Measurements from ENCODE around the gene CD82.

CD82 gene

GRCh38 chr11:44565211-44565952 lies at the start of gene CD82:
TSS of gene CD82 (plus strand) at chr11:44565663. CDS start at chr11:44594663, 29,000 bp downstream.
- DNase-seq (ENCODE audit: low read depth in 3 of 3), result peak; percentile 98 to 99 (median 99)

DNA sequence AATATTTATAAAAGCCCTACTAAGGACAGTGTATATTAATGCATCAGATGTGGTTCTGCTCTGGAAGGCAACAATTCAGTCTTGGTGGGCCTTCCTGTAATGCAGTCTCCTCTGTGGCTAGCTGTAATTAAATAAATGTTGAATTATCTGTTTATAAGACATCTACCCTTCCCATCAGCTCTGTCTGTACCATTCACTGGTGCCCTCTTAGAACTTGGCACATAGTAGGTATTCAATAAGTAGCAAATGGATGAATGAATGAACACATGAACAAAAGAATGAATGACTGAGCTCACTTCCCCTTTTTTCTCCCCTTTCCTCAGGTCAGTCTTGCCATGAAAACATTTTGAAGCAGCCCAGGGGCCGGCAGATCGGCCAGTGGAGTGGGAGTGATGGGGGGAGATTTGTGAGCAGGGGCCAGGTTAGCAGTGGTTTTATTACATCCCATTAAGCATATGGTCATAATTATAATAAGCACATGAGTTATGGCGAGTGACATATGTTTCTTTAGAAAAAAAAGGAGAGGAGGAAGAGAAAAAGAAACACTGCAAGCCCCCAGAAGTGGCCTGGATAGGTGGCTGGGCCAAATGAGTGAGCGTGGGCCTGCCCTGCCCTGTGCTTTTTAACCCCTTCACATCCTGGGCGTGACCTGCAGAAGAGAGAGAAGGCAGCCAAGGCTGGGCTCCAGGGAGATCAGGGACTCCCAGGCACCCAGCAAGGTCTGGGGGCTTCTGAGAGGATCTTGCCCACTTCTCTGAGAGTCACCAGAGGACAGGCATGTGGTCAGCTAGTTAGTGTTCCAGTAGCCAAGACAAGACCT lies 48.6 kb upstream of the CD82 start:
- DNase-seq (ENCODE audit: low read depth in 3 of 3), result no peak

DNA sequence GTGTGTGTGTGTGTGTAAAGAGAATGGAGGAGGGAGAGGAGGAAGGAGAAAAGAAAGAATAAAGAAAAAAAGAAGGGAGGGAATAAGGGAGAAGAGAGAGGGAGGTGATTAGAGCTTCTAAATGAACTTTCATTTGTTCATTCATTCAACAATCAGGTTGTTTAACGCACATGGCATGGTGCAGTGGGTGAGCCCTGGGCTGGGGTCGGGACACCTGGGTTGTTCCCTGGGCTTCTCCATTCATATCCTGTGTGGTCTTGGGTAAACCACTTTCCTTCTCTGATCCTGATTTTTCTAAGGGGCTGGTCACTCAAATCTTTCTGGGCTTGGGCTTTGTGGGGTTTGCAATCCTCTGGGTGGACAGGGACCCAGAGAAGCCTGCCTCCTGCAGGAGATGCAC lies 47.9 kb upstream of the CD82 start:
- DNase-seq (ENCODE audit: low read depth in 3 of 3), result no peak

GRCh38 chr11:44518968-44519550 lies 46.4 kb upstream of the CD82 start:
- DNase-seq (ENCODE audit: low read depth in 3 of 3), result no peak

DNA sequence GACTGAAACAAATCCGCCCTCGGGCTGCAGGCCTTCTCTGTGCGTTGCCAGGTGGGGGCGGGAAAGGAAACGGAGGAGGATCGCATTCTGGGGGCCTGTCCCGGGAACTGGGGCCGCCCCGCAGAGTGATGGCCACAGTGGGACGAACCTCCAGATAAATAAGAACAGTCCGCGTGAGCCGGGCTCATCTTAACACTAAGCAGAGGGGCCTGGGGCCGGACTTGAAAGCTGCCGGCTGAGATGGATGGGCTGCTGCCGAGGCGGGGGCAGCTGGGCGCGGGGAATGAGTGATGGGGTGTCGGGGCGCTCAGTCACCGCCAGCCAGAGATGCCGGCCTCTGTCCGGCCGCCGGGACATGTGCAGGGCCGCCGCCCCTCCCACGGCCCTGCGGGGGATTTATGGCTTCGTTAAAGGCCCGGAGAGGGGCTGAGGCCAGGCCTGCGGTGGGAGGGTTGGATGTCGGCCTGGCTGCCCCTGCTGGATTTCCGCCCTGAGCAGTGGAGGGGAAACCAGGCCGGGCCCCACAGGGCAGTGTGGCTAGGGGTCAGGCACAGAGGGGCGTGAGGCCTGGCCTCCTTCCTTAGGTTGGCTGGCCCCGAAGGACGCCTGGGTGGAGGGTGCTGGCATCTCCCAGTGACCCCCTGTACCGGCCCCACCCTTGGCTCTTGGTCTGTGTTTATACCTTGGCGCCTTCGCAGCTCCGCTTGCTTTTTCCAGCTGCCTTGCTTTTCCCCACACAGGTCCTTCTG lies 45.3 kb upstream of the CD82 start:
- no peak for DNase-seq (ENCODE audit: low read depth in 3 of 3)

GRCh38 chr11:44521148-44521547 lies 44.3 kb upstream of the CD82 start:
- no peak for DNase-seq (ENCODE audit: low read depth in 3 of 3)

GRCh38 chr11:44522294-44522693 lies 43.2 kb upstream of the CD82 start:
- DNase-seq (ENCODE audit: low read depth in 3 of 3), result no peak

DNA sequence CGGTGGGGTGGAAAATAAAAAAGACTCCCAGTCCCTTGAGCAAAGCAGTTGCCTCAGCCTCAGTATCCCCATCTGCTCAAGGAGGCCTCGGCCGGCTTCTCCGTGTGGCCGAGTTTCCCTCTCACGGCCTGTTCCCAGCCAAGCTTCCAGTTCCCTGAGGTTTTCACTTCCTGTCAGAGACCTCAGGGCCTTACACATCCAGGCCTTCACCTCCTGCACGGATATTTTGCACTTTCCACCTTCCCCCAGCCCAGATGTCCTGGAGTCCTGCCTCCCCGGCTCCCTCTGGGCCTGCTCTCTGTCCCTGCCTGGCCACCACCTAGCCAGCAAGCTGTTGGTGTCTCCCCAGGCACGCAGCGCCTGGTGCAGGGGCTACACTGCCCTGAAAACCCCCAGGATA lies 41.1 kb upstream of the CD82 start:
- no peak for DNase-seq (ENCODE audit: low read depth in 3 of 3)

GRCh38 chr11:44524751-44525201 lies 40.7 kb upstream of the CD82 start:
- DNase-seq (ENCODE audit: low read depth in 3 of 3), result no peak

GRCh38 chr11:44525473-44526252 lies 39.8 kb upstream of the CD82 start:
- no peak for DNase-seq (ENCODE audit: low read depth in 3 of 3)

DNA sequence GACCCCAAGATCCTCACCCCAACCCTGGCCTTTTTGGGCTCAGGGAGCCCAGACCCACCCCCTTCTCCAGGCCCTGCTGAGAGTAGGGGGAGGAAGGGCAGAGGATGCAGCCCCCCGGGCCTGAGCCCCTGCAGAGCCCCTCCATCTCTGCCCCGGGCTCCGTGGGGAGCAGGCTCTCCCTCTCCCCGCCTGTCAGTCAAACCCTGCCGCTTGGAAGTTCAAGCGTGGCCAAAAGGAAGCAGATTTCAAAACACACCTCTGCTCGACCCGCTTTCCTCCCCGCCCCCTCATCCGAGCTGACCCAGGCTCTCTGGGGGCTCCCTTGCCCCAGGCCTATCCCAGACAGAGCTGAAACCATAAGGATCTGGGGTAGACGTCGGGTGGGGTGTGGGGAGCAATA lies 39.0 kb upstream of the CD82 start:
- no peak for DNase-seq (ENCODE audit: low read depth in 3 of 3)

GRCh38 chr11:44527476-44527875 lies 38.0 kb upstream of the CD82 start:
- no peak for DNase-seq (ENCODE audit: low read depth in 3 of 3)

DNA sequence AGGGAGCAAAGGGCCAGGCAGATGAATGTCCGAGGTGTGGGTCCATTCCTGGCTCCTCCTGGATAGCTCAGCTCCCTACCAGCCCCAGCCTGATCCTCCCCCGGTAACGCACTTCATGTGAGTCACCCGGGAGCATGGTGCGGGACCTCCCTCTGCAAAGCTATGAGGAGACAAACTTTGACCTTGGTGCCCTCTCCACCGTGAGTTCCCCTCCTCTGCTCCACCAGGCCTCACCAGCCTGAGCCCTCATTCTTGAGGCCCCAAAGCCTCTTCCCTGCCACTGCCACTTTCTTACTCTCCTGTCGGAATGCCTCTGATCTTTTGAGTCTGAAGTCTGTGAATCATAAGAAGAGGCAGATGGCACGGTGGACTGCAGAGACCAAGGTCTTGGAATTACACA lies 37.4 kb upstream of the CD82 start:
- DNase-seq (ENCODE audit: low read depth in 3 of 3), result no peak

- no peak for DNase-seq (ENCODE audit: low read depth in 3 of 3)
These were observed 36.9 kb upstream of the CD82 start for GRCh38 chr11:44528581-44528980.

DNA sequence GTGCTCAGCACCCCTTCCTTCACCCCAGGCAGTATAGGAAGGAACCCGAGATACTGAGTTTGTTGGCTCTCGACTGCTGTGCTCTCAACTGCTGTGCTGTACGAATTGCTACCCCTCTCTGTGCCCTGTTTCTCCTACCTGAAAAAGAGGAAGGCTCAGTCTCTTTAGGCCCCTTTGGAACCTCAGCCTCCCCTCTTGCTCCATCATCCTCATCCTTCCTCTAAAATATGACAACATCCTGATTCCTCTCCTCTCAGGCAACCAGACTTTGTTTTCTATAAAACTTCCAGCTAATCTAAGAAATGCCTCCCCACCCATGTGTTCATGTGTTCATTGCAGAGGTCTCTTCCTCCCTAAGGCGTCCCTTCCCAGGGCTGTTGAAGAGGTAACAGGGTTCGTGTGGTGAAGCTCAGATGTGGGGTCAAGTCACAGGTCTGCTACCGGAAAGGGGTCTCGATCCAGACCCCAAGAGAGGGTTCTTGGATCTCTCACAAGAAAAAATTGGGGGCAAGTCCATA lies 35.5 kb upstream of the CD82 start:
- DNase-seq (ENCODE audit: low read depth in 3 of 3), result no peak

- DNase-seq (ENCODE audit: low read depth in 3 of 3), result peak in 1 of 3 donors; percentile 15
These were observed 34.9 kb upstream of the CD82 start for GRCh38 chr11:44530413-44531115.

DNA sequence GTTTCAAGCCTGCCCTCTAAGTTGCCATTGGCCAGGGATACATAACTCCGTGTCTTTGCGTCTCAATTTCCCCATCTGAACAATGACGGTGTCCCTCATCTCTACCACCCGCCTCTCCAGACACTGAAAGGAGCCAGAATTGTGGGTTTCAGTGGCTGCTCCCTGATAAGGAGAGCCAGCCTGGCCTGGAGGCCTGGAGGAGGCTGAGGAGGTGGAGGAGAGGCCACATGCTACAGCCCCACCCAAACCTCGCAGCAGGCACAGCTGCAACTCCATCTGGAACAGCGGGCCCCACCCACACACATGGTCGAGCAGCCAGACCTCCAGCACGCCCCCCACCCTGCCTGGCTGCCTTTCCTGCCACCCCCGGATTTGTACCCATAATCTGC lies 34.4 kb upstream of the CD82 start:
- no peak for DNase-seq (ENCODE audit: low read depth in 3 of 3)

DNA sequence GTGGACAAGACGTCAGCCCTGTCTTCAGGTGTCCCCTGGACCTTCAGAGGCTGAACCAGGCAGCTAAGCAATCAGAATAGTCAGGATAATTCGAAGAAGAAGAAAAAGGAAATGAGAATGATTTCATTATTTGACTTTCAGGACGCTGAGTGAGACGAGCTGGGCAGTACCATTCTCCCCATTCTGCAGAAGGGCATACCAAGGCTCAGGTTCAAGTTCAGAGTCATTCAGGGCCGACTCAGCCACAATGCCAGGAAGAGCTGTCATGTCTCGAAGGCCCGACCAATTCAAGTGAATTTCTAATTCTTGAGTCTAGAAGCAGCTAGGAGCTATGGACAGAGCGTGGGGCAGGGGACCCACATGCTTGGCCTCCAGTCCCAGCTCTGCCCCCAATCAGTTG lies 33.8 kb upstream of the CD82 start:
- DNase-seq (ENCODE audit: low read depth in 3 of 3), result no peak

DNA sequence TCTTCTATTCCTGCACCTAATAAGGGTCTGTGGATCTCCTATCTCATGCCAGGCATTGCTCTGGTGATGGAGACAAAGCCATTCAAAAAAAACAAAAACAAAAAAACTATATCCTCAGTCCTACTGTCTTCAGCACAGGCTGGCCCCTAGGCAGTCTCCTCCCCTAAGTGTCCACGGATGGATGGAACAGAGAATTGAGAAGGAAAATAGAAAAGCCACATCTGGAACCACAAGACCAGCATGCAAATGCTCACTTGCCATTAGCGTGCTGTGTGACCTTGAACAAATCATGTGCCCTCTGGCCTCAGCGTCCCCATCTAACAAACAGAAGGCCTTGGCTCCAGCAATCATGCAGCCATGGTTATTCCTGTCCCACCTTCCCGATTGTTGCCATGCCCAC lies 32.7 kb upstream of the CD82 start:
- no peak for DNase-seq (ENCODE audit: low read depth in 3 of 3)
